PC-3 (cell line): ENCODE results near the gene SYTL1.

ENCODE experiments used
- CTCF ChIP-seq: fragments of 300-600 bp; sonication (generic); conservative IDR thresholded peaks from 2 replicates; pipeline ENCODE4 v1.5.1; 2017; ENCODE audit warnings: antibody characterized with exemption, low read depth, mild to moderate bottlenecking, low read length
- EZH2 ChIP-seq: fragments of 300-600 bp; sonication (generic); IDR thresholded peaks from one replicate; pipeline ENCODE4 v1.6.1; 2017; ENCODE audit warnings: antibody characterized with exemption, mild to moderate bottlenecking, low read length; ENCODE audit not compliant: unreplicated experiment
- EZH2phosphoT487 ChIP-seq: fragments of 300-600 bp; sonication (generic); IDR thresholded peaks from 2 replicates; pipeline ENCODE4 v1.6.1; 2018; ENCODE audit warnings: mild to moderate bottlenecking, antibody characterized with exemption, low read length, borderline replicate concordance

DNA sequence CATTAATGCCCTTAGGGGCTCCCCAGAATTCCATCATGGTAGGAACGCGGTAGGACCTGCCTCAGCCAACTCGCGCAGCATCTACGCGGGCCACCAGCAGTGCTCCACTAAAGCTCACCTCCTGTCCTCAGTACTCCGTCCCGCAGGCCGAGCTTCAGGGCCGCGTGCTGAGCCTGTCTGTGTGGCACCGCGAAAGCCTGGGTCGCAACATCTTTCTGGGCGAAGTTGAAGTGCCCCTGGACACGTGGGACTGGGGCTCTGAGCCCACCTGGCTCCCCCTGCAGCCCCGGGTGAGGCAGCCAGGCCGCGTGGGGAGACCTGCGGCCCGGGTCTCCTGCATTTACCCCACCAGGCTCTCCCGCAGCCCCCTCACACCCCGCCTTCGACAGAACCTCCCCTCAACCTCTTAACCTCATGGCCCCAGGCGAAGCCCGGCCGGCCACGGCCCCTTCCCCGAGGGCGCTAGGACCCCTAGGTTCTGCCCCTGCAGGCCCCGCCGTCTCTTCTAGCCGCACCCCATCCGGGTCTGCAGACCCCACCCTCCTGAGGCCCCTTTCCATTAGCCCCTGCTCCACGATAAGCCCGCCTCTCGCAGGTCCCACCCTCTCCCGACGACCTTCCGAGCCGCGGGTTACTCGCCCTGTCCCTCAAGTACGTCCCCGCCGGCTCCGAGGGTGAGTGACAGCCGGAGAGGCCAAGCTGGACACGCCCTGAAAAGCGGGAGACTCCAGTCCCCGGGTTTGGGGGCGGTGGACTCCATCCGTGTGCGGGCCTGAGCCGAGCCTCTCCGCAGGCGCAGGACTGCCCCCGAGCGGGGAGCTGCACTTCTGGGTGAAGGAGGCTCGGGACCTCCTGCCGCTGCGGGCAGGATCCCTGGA, 9.1 kb downstream of the SYTL1 start:
- TF ChIP-seq EZH2phosphoT487: no peak
- TF ChIP-seq CTCF: no peak
- TF ChIP-seq EZH2: no peak
